ENCODE data around the gene STARD8.

- TF ChIP-seq CTCF (conservative IDR thresholded peaks at IDR 0.05) (no peak), ZFX (IDR thresholded peaks at IDR 0.05) (no peak)
Observed at GRCh38 chrX:68751372-68751771, 103.9 kb downstream of the STARD8 start.
